H9 (cell line): ENCODE data around the gene FKRP. TPM values are rescaled to one million over a fixed set of nuclear protein-coding genes. Genes with fewer than 3 reads are reported as not detected.

Experiments used
- DNase-seq: peaks from one replicate; pipeline ENCODE4 v3.0.0-alpha.2; 2017
- H2AFZ ChIP-seq: one replicate; pipeline ENCODE4 v1.6.1; 2013; ENCODE audit warnings: mild to moderate bottlenecking, low read length, control low read depth, moderate library complexity
- H2AK5ac ChIP-seq: 2 replicates; pipeline ENCODE4 v1.6.1; 2013; ENCODE audit warnings: low read length, control low read depth, mixed read lengths; ENCODE audit not compliant: insufficient read length
- H2BK120ac ChIP-seq: one replicate; pipeline ENCODE4 v1.6.1; 2013; ENCODE audit warnings: low read depth, mild to moderate bottlenecking, low read length, control low read depth, inconsistent platforms; ENCODE audit not compliant: poor library complexity, severe bottlenecking
- H2BK12ac ChIP-seq: 2 replicates; pipeline ENCODE4 v1.6.1; 2013; ENCODE audit warnings: low read length, control low read depth, mixed read lengths, low read depth; ENCODE audit not compliant: insufficient read length
- H2BK15ac ChIP-seq: 2 replicates; pipeline ENCODE4 v1.6.1; 2013; ENCODE audit warnings: low read depth, low read length, control low read depth
- H2BK20ac ChIP-seq: one replicate; pipeline ENCODE4 v1.6.1; 2013; ENCODE audit warnings: low read depth, mild to moderate bottlenecking, low read length, control low read depth, inconsistent platforms; ENCODE audit not compliant: poor library complexity, severe bottlenecking
- H2BK5ac ChIP-seq: 2 replicates; pipeline ENCODE4 v1.6.1; 2013; ENCODE audit warnings: low read length, control low read depth, mixed read lengths; ENCODE audit not compliant: insufficient read length
- H3K14ac ChIP-seq: 2 replicates; pipeline ENCODE4 v1.6.1; 2013; ENCODE audit warnings: low read length, control low read depth; ENCODE audit not compliant: insufficient read depth
- H3K18ac ChIP-seq: 2 replicates; pipeline ENCODE4 v1.6.1; 2013; ENCODE audit warnings: low read depth, mild to moderate bottlenecking, mixed read lengths, low read length, control low read depth; ENCODE audit not compliant: insufficient read length
- H3K23ac ChIP-seq: 2 replicates; pipeline ENCODE4 v1.6.1; 2013; ENCODE audit warnings: low read length, control low read depth, mixed read lengths, low read depth; ENCODE audit not compliant: insufficient read length
- H3K23me2 ChIP-seq: 2 replicates; pipeline ENCODE4 v1.6.1; 2013; ENCODE audit warnings: low read depth, mild to moderate bottlenecking, mixed read lengths, low read length, control low read depth; ENCODE audit not compliant: insufficient read length, poor library complexity, severe bottlenecking
- H3K27ac ChIP-seq: 2 replicates; pipeline ENCODE4 v1.5.1; 2013; ENCODE audit warnings: low read length, control low read depth, mixed read lengths, low read depth; ENCODE audit not compliant: insufficient read length
- H3K27me3 ChIP-seq: 2 replicates; pipeline ENCODE4 v1.6.1; 2013; ENCODE audit warnings: low read length, control low read depth, inconsistent platforms; ENCODE audit not compliant: insufficient read depth
- H3K4ac ChIP-seq: 2 replicates; pipeline ENCODE4 v1.6.1; 2013; ENCODE audit warnings: low read depth, mild to moderate bottlenecking, control low read depth, inconsistent platforms, low read length, moderate library complexity
- H3K4me1 ChIP-seq: 2 replicates; pipeline ENCODE4 v1.6.1; 2013; ENCODE audit warnings: low read length, control low read depth, inconsistent platforms; ENCODE audit not compliant: insufficient read depth
- H3K4me2 ChIP-seq: 2 replicates; pipeline ENCODE4 v1.6.1; 2013; ENCODE audit warnings: low read length, control low read depth, mixed read lengths; ENCODE audit not compliant: insufficient read length, insufficient read depth
- H3K56ac ChIP-seq: 2 replicates; pipeline ENCODE4 v1.6.1; 2013; ENCODE audit warnings: low read depth, mild to moderate bottlenecking, mixed read lengths, low read length, control low read depth; ENCODE audit not compliant: insufficient read length
- H3K79me1 ChIP-seq: 2 replicates; pipeline ENCODE4 v1.6.1; 2013; ENCODE audit warnings: low read depth, mild to moderate bottlenecking, moderate library complexity, low read length, control low read depth, inconsistent platforms; ENCODE audit not compliant: insufficient read depth, poor library complexity, severe bottlenecking
- H3K79me2 ChIP-seq: 2 replicates; pipeline ENCODE4 v1.6.1; 2013; ENCODE audit warnings: low read length, control low read depth, inconsistent platforms; ENCODE audit not compliant: insufficient read depth
- H3K9ac ChIP-seq: 2 replicates; pipeline ENCODE4 v1.6.1; 2013; ENCODE audit warnings: low read length, control low read depth, mixed read lengths; ENCODE audit not compliant: insufficient read length; ENCODE audit errors: extremely low read depth
- H3K9me3 ChIP-seq: one replicate; pipeline ENCODE4 v1.6.1; 2013; ENCODE audit warnings: low read depth, low read length, inconsistent platforms; ENCODE audit not compliant: control insufficient read depth
- H3T11ph ChIP-seq: one replicate; pipeline ENCODE4 v1.6.1; 2013; ENCODE audit warnings: mild to moderate bottlenecking, low read length, control low read depth, inconsistent platforms
- H4K20me1 ChIP-seq: one replicate; pipeline ENCODE4 v1.6.1; 2013; ENCODE audit not compliant: control insufficient read depth, insufficient read length, insufficient read depth
- H4K5ac ChIP-seq: 2 replicates; pipeline ENCODE4 v1.6.1; 2013; ENCODE audit warnings: low read depth, mild to moderate bottlenecking, mixed read lengths, low read length, control low read depth; ENCODE audit not compliant: insufficient read length
- H4K8ac ChIP-seq: replicated peaks from 2 replicates; pipeline ENCODE4 v1.6.1; 2013; ENCODE audit warnings: low read length, control low read depth, mixed read lengths, low read depth; ENCODE audit not compliant: insufficient read length
- H4K91ac ChIP-seq: 2 replicates; pipeline ENCODE4 v1.6.1; 2013; ENCODE audit warnings: low read depth, mild to moderate bottlenecking, moderate library complexity, mixed read lengths, low read length, control low read depth; ENCODE audit not compliant: insufficient read length
- H3K27ac Mint-ChIP-seq, 3 experiments: 2 replicates in 2 of 3; 3 replicates in 1 of 3; pipeline ENCODE4 v1.8.0; 2020 to 2021; ENCODE audit warnings: mixed read lengths in 3 of 3, mild to moderate bottlenecking in 1 of 3, moderate library complexity in 1 of 3
- H3K27me3 Mint-ChIP-seq: 2 replicates; pipeline ENCODE4 v1.8.0; 2021; ENCODE audit warnings: low read depth, mild to moderate bottlenecking, moderate library complexity, mixed read lengths
- H3K36me3 Mint-ChIP-seq, 3 experiments: 2 replicates in 2 of 3; 3 replicates in 1 of 3; pipeline ENCODE4 v1.8.0; 2020 to 2021; ENCODE audit warnings: low read depth in 3 of 3, mixed read lengths in 3 of 3; ENCODE audit not compliant: insufficient read depth in 1 of 3
- H3K4me1 Mint-ChIP-seq, 2 experiments: 2 replicates each; pipeline ENCODE4 v1.8.0; 2020; ENCODE audit warnings: mixed read lengths in 2 of 2
- H3K4me3 Mint-ChIP-seq, 2 experiments: 2 replicates in 1 of 2; 3 replicates in 1 of 2; pipeline ENCODE4 v1.8.0; 2020 to 2021; ENCODE audit warnings: mild to moderate bottlenecking in 2 of 2, mixed read lengths in 2 of 2, moderate library complexity in 1 of 2
- H3K9me3 Mint-ChIP-seq, 2 experiments: 2 replicates in 1 of 2; 3 replicates in 1 of 2; pipeline ENCODE4 v1.8.0; 2020; ENCODE audit warnings: mild to moderate bottlenecking in 2 of 2, mixed read lengths in 2 of 2, moderate library complexity in 1 of 2
- WGBS: extraction: QIAGEN DNeasy Blood & Tissue Kit; methylation state at CpG from one replicate; pipeline ENCODE4 v1.1.7; 2013; ENCODE audit warnings: missing lambda C conversion rate, low lambda C conversion rate, mixed read lengths; ENCODE audit not compliant: insufficient read length; ENCODE audit errors: extremely low coverage; 5-methylcytosine and 5-hydroxymethylcytosine counted together
- total RNA-seq: library from RNA; stranded (reverse); gene quantifications from 2 replicates; pipeline ENCODE4 v1.2.1, GENCODE V29; 2021
- TF ChIP-seq, protein P1 (sequence below): fragments of 200-600 bp; sonication (generic); conservative IDR thresholded peaks from 3 replicates; pipeline ENCODE4 v1.8.0; 2021; ENCODE audit warnings: antibody characterized with exemption, mild to moderate bottlenecking

FKRP gene
- total RNA-seq, 1 experiment from 2014 or later, result 42.2 TPM

DNA sequence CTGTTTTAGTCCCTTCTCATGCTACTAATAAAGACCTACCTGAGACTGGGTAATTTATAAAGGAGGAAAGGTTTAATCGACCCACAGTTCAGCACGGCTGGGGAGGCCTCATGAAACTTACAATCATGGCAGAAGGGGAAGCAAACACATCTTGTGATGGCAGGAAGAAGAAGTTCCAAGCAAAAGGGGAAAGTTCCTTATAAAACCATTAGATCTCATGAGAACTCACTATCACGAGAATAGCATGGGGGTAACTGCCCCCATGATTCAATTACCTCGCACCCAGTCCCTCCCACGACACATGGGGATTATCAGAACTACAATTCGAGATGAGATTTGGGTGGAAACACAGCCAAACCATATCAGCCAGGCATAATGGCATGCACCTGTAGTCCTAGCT, 13.3 kb downstream of the FKRP start:
- Histone ChIP-seq H3K18ac (no peak overlapping the region), H2AK5ac (no peak overlapping the region), H3K79me1 (no peaks in the 10 kb centered on the region), H3K4ac (no peak overlapping the region), H2BK120ac (no peak overlapping the region), H4K8ac (no peak overlapping the region), H3K56ac (no peak overlapping the region), H4K20me1 (no peaks in the 10 kb centered on the region), H2BK20ac (no peak overlapping the region), H4K5ac (no peak overlapping the region), H3K14ac (no peak overlapping the region), H3K27ac (no peak overlapping the region), H2BK12ac (no peak overlapping the region), H2BK5ac (no peak overlapping the region), H3K4me1 (no peaks in the 10 kb centered on the region), H3K27me3 (no peaks in the 10 kb centered on the region), H3K9ac (no peak overlapping the region), H3K9me3 (no peaks in the 10 kb centered on the region), H3K4me2 (no peak overlapping the region), H3K79me2 (no peaks in the 10 kb centered on the region), H4K91ac (no peak overlapping the region), H2BK15ac (no peak overlapping the region), H3K23me2 (no peaks in the 10 kb centered on the region), H3T11ph (no peak overlapping the region), H3K23ac (no peak overlapping the region), H2AFZ (no peak overlapping the region)
- no peak for DNase-seq
- Mint-ChIP-seq H3K27ac (peak overlapping the region in 1 of 3 experiments; percentile 33; a peak in 1 of 7 replicates), H3K4me1 (peaks cover 4 to 11% of the 10 kb centered on the region in 2 experiments; a peak in 3 of 4 replicates), H3K4me3 (no peak overlapping the region), H3K9me3 (no peaks in the 10 kb centered on the region), H3K36me3 (peaks cover 0 to 22% (median 14%) of the 10 kb centered on the region in 3 experiments; a peak in 6 of 7 replicates), H3K27me3 (no peaks in the 10 kb centered on the region)
- TF ChIP-seq, protein P1, sequence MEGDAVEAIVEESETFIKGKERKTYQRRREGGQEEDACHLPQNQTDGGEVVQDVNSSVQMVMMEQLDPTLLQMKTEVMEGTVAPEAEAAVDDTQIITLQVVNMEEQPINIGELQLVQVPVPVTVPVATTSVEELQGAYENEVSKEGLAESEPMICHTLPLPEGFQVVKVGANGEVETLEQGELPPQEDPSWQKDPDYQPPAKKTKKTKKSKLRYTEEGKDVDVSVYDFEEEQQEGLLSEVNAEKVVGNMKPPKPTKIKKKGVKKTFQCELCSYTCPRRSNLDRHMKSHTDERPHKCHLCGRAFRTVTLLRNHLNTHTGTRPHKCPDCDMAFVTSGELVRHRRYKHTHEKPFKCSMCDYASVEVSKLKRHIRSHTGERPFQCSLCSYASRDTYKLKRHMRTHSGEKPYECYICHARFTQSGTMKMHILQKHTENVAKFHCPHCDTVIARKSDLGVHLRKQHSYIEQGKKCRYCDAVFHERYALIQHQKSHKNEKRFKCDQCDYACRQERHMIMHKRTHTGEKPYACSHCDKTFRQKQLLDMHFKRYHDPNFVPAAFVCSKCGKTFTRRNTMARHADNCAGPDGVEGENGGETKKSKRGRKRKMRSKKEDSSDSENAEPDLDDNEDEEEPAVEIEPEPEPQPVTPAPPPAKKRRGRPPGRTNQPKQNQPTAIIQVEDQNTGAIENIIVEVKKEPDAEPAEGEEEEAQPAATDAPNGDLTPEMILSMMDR, result no peak
- WGBS, result no CpG with 5 or more reads among the region's 6 CpGs
